Measurements from ENCODE around the gene APLNR.

DNA sequence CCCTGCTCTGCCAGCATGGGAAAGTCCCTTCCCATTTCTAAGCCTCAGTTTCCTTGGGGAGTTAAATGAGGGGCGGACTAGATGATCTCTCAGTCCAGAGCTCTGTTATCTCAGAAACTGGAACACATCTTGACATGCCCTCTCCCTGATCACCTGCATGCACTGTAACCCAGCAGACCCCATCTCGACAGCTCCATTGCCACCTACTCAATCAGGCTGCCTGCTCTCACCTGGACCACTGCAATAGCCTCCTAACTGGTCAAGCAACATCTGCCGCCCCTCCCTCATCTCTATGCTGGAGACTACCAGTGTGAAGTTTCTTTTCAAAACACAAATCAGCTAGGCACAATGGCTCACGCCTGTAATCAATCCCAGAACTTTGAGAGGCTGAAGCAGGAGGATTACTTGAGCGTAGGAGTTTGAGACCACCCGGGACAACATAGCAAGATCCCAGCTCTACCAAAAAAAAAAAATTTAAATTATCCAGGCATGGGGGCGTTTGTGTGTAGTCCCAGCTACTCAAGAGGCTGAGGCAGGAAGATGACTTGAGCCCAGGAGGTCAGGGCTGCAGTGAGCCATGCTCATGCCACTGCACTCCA is 33.1 kb downstream of the APLNR start:
- no peak for TF ChIP-seq ZFP3 (CRISPR knock-in tag; IDR thresholded peaks at IDR 0.05)
- no peak for TF ChIP-seq BACH2 (CRISPR knock-in tag; IDR thresholded peaks at IDR 0.05; ENCODE audit: borderline replicate concordance)
- TF ChIP-seq, protein P1, sequence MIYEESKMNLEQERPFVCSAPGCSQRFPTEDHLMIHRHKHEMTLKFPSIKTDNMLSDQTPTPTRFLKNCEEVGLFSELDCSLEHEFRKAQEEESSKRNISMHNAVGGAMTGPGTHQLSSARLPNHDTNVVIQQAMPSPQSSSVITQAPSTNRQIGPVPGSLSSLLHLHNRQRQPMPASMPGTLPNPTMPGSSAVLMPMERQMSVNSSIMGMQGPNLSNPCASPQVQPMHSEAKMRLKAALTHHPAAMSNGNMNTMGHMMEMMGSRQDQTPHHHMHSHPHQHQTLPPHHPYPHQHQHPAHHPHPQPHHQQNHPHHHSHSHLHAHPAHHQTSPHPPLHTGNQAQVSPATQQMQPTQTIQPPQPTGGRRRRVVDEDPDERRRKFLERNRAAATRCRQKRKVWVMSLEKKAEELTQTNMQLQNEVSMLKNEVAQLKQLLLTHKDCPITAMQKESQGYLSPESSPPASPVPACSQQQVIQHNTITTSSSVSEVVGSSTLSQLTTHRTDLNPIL (CRISPR knock-in tag; IDR thresholded peaks at IDR 0.05; ENCODE audit: low read depth), result no peak
- TF ChIP-seq OSR1 (CRISPR knock-in tag; IDR thresholded peaks at IDR 0.05), result no peak
- TF ChIP-seq, protein P2, sequence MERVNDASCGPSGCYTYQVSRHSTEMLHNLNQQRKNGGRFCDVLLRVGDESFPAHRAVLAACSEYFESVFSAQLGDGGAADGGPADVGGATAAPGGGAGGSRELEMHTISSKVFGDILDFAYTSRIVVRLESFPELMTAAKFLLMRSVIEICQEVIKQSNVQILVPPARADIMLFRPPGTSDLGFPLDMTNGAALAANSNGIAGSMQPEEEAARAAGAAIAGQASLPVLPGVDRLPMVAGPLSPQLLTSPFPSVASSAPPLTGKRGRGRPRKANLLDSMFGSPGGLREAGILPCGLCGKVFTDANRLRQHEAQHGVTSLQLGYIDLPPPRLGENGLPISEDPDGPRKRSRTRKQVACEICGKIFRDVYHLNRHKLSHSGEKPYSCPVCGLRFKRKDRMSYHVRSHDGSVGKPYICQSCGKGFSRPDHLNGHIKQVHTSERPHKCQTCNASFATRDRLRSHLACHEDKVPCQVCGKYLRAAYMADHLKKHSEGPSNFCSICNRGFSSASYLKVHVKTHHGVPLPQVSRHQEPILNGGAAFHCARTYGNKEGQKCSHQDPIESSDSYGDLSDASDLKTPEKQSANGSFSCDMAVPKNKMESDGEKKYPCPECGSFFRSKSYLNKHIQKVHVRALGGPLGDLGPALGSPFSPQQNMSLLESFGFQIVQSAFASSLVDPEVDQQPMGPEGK (CRISPR knock-in tag; IDR thresholded peaks at IDR 0.05; ENCODE audit: borderline replicate concordance), result no peak
- no peak for TF ChIP-seq CSDC2 (CRISPR knock-in tag; IDR thresholded peaks at IDR 0.05)
- TF ChIP-seq ARNTL (CRISPR knock-in tag; IDR thresholded peaks at IDR 0.05; ENCODE audit: borderline replicate concordance, low read depth), result no peak
- TF ChIP-seq TOX (CRISPR knock-in tag; IDR thresholded peaks at IDR 0.05; ENCODE audit: borderline replicate concordance), result no peak
- TF ChIP-seq TCF4 (CRISPR knock-in tag; IDR thresholded peaks at IDR 0.05; ENCODE audit: borderline replicate concordance), result no peak
- no peak for TF ChIP-seq RARB (CRISPR knock-in tag; IDR thresholded peaks at IDR 0.05)
- TF ChIP-seq SNAI2 (CRISPR knock-in tag; IDR thresholded peaks at IDR 0.05), result no peak
- TF ChIP-seq ZNF565 (CRISPR knock-in tag; conservative IDR thresholded peaks at IDR 0.05; ENCODE audit: low read depth), result no peak
- TF ChIP-seq ZFP30 (CRISPR knock-in tag; IDR thresholded peaks at IDR 0.05), result no peak

Data from SK-N-SH treated with all-trans-retinoic acid at 6 μM for 48 hours (cell line).